Lower leg skin (tissue), 4 donors: ENCODE measurements around the gene RAX2. TPM values are rescaled to one million over a fixed set of nuclear protein-coding genes. Genes with fewer than 3 reads are reported as not detected.
"Not testable (repeated sequence)": the region's sequence is repeated elsewhere in the genome, so short reads cannot be mapped to it uniquely, and the experiment has no call there.

Experiments
- DNase-seq, 2 donors: peaks; one replicate each; pipeline ENCODE4 v3.0.0-alpha.2; 2019; ENCODE audit warnings: low spot score in 2 of 2
- H3K4me3 ChIP-seq: fragments of 200-600 bp; sonication (generic); 2 replicates; pipeline ENCODE4 v1.5.1; 2017; ENCODE audit warnings: mild to moderate bottlenecking, low read depth; ENCODE audit not compliant: poor library complexity, severe bottlenecking
- POLR2A ChIP-seq, 2 donors: fragments of 450-650 bp; IDR thresholded peaks; one replicate each; pipeline ENCODE4 v1.6.1; 2016 to 2017; ENCODE audit warnings: antibody characterized with exemption in 2 of 2, mild to moderate bottlenecking in 1 of 2, moderate library complexity in 1 of 2
- WGBS, 2 donors: methylation state at CpG; one replicate each; pipeline ENCODE4 v1.1.5; 2018; 5-methylcytosine and 5-hydroxymethylcytosine counted together
- intact Hi-C: fragments of 100-400 bp; cut with DNase I; formaldehyde crosslinking; loops from one replicate; pipeline ENCODE4 v1.15.0; 2023; ENCODE audit warnings: low total_unique reads
- total RNA-seq, 4 donors: library from RNA; depleted of rRNA; stranded (reverse); fragments of >200 nt; gene quantifications; one replicate each; pipeline ENCODE4 v1.1.0, GENCODE V29; 2016
- TF ChIP-seq, protein P1 (sequence below), 3 donors: fragments of 450-650 bp; IDR thresholded peaks; one replicate each; pipeline ENCODE4 v1.5.1; 2016; ENCODE audit warnings: antibody characterized with exemption in 3 of 3, mild to moderate bottlenecking in 3 of 3, moderate library complexity in 2 of 3

The RAX2 gene
- total RNA-seq, 4 donors from 2014 or later, result not detected

DNA sequence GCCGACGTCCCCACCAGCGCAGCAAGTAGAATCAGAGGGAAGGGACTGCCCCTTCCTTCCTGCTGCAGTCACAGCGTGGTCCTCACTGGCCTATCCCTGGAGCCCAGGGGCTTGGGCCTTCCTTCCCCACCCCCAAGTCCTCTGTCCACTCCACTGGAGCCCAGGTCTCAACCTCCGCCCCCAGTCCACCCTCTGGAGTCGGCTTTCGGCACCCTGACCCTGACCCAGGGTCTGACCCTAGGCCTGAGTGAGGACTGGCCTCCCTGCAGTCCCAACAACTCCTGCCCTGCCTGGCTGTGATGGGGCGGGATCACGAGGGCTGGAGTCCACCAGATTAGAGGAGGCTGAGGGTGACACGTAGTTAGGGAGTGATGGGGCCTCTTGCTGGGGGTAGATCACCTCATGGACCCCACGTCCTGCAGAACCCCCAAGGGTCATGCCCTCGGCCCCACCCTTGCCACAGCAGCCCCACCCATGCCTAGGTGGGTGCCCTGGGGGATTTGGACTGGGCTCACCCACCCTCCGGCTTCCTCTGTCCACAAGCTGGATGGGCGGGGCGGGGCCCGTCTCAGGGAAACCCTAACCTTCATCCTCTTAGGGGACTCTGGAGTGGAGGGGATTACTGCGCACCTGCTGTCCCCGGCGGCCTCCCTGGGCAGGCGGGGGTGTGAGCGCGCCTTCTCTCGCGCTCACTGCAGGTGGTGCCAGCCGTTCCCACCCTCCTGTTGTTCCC, 3.8 kb downstream of the RAX2 start:
- no peak for TF ChIP-seq POLR2A (IDR thresholded peaks at IDR 0.05)
- TF ChIP-seq, protein P1, sequence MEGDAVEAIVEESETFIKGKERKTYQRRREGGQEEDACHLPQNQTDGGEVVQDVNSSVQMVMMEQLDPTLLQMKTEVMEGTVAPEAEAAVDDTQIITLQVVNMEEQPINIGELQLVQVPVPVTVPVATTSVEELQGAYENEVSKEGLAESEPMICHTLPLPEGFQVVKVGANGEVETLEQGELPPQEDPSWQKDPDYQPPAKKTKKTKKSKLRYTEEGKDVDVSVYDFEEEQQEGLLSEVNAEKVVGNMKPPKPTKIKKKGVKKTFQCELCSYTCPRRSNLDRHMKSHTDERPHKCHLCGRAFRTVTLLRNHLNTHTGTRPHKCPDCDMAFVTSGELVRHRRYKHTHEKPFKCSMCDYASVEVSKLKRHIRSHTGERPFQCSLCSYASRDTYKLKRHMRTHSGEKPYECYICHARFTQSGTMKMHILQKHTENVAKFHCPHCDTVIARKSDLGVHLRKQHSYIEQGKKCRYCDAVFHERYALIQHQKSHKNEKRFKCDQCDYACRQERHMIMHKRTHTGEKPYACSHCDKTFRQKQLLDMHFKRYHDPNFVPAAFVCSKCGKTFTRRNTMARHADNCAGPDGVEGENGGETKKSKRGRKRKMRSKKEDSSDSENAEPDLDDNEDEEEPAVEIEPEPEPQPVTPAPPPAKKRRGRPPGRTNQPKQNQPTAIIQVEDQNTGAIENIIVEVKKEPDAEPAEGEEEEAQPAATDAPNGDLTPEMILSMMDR (IDR thresholded peaks at IDR 0.05), result no peak
- H3K4me3 ChIP-seq, result no peak overlapping the region
- intact Hi-C loops, result no loop called here
- 86 to 90% methylated on average over 24 to 25 of the region's 25 CpGs for WGBS, 2 donors
- DNase-seq, result no peak

DNA sequence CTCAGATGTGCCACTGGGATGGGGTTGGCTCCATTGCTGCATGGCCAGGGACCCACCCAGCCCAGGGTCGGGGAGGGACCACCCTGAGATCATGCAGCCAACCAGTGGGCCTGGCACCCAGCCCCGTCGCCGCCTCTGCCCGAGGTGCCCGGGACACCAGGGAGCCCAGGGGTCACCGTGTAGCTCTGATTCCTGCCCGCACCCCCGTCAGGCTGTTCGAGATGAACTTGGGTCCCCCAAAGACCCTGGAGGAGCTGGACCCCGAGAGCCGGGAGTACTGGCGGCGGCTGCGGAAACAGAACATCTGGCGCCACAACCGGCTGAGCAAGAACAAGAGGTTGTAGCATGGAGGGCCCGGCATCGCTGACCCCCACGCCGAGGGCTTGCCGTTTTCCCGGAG, 5.0 kb downstream of the RAX2 start:
- WGBS, 2 donors, result 88 to 92% methylated on average over 19 to 22 of the region's 23 CpGs
- intact Hi-C loops, result no loop called here
- DNase-seq, result no peak
- no peak overlapping the region for H3K4me3 ChIP-seq
- TF ChIP-seq POLR2A (IDR thresholded peaks at IDR 0.05), result no peak

DNA sequence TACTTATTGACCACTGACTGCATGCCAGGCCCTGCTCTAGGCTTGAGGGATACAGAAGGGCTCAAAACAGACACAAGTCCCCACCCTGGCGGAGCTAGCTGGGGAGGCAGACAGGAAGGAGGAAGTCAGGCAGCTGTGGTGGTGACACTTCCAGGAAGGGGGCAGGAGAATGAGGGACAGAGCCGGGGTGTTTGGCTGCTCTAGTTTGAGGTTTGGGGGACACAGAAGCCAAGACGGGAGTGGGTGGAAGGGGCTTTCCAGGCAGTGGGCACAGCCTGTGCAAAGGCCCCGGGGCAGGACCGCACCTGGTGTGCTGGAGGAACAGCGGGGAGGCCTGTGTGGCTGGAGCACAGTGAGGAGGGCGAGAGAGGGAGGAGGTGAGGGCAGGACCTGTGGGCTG, 5.5 kb downstream of the RAX2 start:
- intact Hi-C loops, result no loop called here

DNA sequence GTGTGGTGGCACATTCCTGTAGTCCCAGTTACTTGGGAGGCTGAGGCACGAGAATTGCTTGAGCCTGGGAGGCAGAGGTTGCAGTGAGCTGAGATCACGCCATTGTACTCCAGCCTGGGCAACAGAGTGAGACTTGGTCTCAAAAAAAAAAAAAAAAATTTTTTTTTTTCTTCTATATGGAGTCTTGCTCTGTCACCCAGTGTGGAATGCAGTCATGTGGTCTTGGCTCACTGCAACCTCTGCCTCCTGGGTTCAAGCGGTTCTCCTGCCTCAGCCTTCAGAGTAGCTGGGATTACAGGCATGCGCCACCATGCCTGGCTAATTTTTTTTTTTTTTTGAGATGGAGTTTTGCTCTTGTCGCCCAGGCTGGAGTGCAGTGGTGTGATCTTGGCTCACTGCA, 6.3 kb downstream of the RAX2 start:
- 89% methylated on average over 5 of the region's 5 CpGs for WGBS, 2 donors
- H3K4me3 ChIP-seq, intact Hi-C loops: not testable (repeated sequence)

More for the DNA sequence above, 5.5 kb downstream of the RAX2 start:
- DNase-seq, result no peak
- TF ChIP-seq POLR2A (IDR thresholded peaks at IDR 0.05), result no peak
- TF ChIP-seq, protein P1 (IDR thresholded peaks at IDR 0.05), result no peak
- WGBS, 2 donors, result 83 to 88% methylated on average over 7 of the region's 7 CpGs
- no peak overlapping the region for H3K4me3 ChIP-seq

DNA sequence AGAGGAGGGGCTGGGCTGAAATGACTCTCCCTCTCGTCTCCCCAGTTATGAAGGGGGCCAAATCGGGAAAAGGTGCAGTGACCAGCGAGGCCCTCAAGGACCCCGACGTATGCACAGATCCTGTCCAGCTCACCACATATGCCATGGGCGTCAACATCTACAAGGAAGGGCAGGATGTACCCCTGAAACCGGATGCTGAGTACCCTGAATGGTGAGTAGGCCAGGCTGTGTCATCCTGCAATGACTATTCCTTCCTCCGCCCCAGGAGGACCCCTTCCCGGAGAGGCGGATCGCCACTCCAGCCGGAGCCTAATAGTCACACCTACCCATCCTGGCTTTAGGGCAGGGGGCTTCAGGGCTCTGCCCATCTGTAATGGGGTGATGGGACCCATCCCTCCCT, 6.9 kb downstream of the RAX2 start:
- DNase-seq, result no peak
- H3K4me3 ChIP-seq, result no peak overlapping the region
- intact Hi-C loops, result no loop called here
- 90% methylated on average over 12 of the region's 12 CpGs for WGBS, 2 donors
- no peak for TF ChIP-seq POLR2A (IDR thresholded peaks at IDR 0.05)
- TF ChIP-seq, protein P1 (IDR thresholded peaks at IDR 0.05), result no peak

More for the DNA sequence above, 6.3 kb downstream of the RAX2 start:
- not testable (repeated sequence) for DNase-seq

DNA sequence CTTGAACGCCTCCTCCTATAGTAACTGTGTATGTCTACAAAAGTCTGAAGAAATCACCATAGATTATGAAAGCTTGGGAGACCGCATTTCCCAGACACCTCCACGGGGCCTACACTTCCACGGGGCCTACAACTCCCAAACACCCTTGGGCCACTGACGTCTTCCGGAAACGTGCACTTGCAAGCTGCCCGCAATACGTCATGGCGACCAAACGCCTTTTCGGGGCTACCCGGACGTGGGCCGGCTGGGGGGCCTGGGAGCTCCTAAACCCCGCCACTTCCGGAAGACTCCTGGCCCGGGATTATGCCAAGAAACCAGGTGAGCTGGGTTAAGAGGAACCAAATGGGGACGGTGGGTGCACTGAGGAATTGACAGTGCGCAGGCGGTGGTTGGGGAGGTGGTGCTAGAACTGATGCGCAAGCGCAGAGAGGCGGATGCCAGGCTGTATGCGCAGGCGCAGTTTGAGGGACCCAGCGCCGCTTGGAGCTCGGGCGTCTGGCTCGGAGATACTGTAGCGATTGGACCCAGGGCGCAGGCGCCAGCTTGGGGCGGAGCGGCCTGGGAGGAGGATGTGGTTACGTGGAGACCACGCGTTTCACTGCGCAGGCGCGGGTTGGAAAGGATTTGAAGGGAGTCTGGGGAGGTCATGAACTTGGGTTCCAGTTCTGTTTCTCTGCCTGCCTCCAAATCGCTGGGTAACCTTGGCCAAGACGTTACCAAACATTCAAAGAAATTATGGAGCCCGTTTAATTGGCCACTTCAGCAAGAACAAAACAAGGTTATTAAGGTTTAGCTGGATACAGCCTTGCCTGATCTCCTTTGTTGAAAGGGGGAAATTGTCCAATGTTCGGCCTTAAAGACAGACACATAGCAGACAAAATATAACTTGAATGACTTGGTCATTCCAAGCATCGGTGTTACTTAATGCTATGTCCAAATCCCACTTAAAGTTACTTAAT, 9.2 kb downstream of the RAX2 start, which contains the start of gene MRPL54:
Gene MRPL54, plus strand, starts transcription at position 182 of the 959 bp plus-strand sequence. Its CDS starts 19 bp downstream, at position 201.
- DNase-seq, result peak; percentile 99 to 100
- 3% methylated on average over 47 of the region's 47 CpGs for WGBS, 2 donors
- H3K4me3 ChIP-seq, result peak within 1 kb of the TSS; percentile 61
- intact Hi-C loops, result no loop called here
- TF ChIP-seq, protein P1 (IDR thresholded peaks at IDR 0.05), result peak in 1 of 3 donors; percentile 18
- peak in 1 of 2 donors; percentile 59 for TF ChIP-seq POLR2A (IDR thresholded peaks at IDR 0.05)
